ENCODE data around the gene COL18A1. TPM values are rescaled to one million over a fixed set of nuclear protein-coding genes. Genes with fewer than 3 reads are reported as not detected.

COL18A1 gene
- total and polyA plus RNA-seq, 9 of the 15 experiments (the other 6 are each of a cell fraction or from before 2014, with no cell fraction given) = 0.14 to 16.4 (median 2.0) TPM

- in situ Hi-C loops (cut with MboI) (no loop called here), intact Hi-C loops (cut with micrococcal nuclease) (no loop called here)
Measured at GRCh38 chr21:45397381-45397780, 7.6 kb upstream of the COL18A1 start.

GRCh38 chr21:45401054-45401518 lies 3.9 kb upstream of the COL18A1 start:
- no peaks in the 10 kb centered on the region for H3K9me1 ChIP-seq (ENCODE audit: control insufficient read depth, insufficient read depth, low read length)
- H3K4me3 ChIP-seq = no peak overlapping the region
- peaks cover 4 to 13% of the 10 kb centered on the region in 2 experiments; a peak in 4 of 5 replicates for H3K27me3 ChIP-seq (ENCODE audit: control insufficient read depth in 2 of 2, insufficient read depth in 2 of 2, low read length in 2 of 2)
- no peak overlapping the region for H3K4me2 ChIP-seq (ENCODE audit: insufficient read depth, low read length)
- H3K4me1 ChIP-seq (replicated peaks in 1 of 2; ENCODE audit: control insufficient read depth in 2 of 2, insufficient read depth in 2 of 2, low read length in 2 of 2) = peaks cover under 1 to 29% of the 10 kb centered on the region in 2 experiments; a peak in 3 of 5 replicates
- no peak overlapping the region for H2AFZ ChIP-seq (ENCODE audit: low read depth, low read length)
- no peaks in the 10 kb centered on the region for H4K20me1 ChIP-seq (replicated peaks; ENCODE audit: control insufficient read depth, insufficient read depth, low read length)
- ChIA-PET POLR2A (interaction anchor here (1.1 to 1.5 kb wide), 3 partner anchors 14 to 24 kb away, joined by 3 to 5 read pairs (median 4); no protein-coding TSS in a partner anchor), CTCF (ENCODE audit: low intra/inter-chr PET ratio) (no interaction called here)
- no peaks in the 10 kb centered on the region for H3K36me3 ChIP-seq (ENCODE audit: control insufficient read depth, insufficient read depth, low read length)
- no peak overlapping the region for H3K9ac ChIP-seq (ENCODE audit: insufficient read depth in 1 of 2, low read depth in 2 of 2, low read length in 2 of 2)
- ATAC-seq (no peak), FAIRE-seq (peak; percentile 73), DNase-seq (ENCODE audit: extremely low read depth in 1 of 4, low spot score in 3 of 4) (peak in 1 of 4 experiments; percentile 42)
- in situ Hi-C loops (cut with MboI) = no loop called here
- intact Hi-C loops (cut with micrococcal nuclease) = no loop called here
- peaks cover 2% of the 10 kb centered on the region; the same call in 1 of the 3 replicates for H3K79me2 ChIP-seq (ENCODE audit: control insufficient read depth, insufficient read depth, low read length)
- BruUV-seq (replicated peaks) = no TSS peak
- 3% methylated on average over 6 of the region's 7 CpGs for WGBS (ENCODE audit: insufficient coverage, low coverage, missing lambda C conversion rate)
- no peak overlapping the region for H3K27ac ChIP-seq (ENCODE audit: extremely low read depth, low read depth, low read length)
- H3K9me3 ChIP-seq (replicated peaks; ENCODE audit: control insufficient read depth, insufficient read depth, low read depth, low read length) = peaks cover 14% of the 10 kb centered on the region; the same call in 1 of the 2 replicates
- TF ChIP-seq CBX2 (IDR thresholded peaks at IDR 0.05; ENCODE audit: insufficient read depth, low read length, poor library complexity, severe bottlenecking) (no peak), NR3C1 (CRISPR knock-in tag; IDR thresholded peaks at IDR 0.05) (no peak), CXXC5 (CRISPR knock-in tag; IDR thresholded peaks at IDR 0.05) (peak; percentile 23; the same call in 1 of the 2 replicates), ZNF75A (CRISPR knock-in tag; IDR thresholded peaks at IDR 0.05) (no peak), SMARCA4 (IDR thresholded peaks at IDR 0.05) (no peak), HBP1 (CRISPR knock-in tag; IDR thresholded peaks at IDR 0.05) (no peak), HDAC3 (IDR thresholded peaks at IDR 0.05; ENCODE audit: borderline replicate concordance, partially characterized antibody) (no peak), ATF1 (CRISPR knock-in tag; IDR thresholded peaks at IDR 0.05) (no peak), ATF1 (tag; IDR thresholded peaks at IDR 0.05) (no peak), SMARCC2 (IDR thresholded peaks at IDR 0.05; ENCODE audit: low read depth) (no peak), TAF9B (IDR thresholded peaks at IDR 0.05; ENCODE audit: partially characterized antibody) (no peak)
- TF ChIP-seq, protein P1, sequence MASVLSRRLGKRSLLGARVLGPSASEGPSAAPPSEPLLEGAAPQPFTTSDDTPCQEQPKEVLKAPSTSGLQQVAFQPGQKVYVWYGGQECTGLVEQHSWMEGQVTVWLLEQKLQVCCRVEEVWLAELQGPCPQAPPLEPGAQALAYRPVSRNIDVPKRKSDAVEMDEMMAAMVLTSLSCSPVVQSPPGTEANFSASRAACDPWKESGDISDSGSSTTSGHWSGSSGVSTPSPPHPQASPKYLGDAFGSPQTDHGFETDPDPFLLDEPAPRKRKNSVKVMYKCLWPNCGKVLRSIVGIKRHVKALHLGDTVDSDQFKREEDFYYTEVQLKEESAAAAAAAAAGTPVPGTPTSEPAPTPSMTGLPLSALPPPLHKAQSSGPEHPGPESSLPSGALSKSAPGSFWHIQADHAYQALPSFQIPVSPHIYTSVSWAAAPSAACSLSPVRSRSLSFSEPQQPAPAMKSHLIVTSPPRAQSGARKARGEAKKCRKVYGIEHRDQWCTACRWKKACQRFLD (CRISPR knock-in tag; IDR thresholded peaks at IDR 0.05) = no peak

More at GRCh38 chr21:45397381-45397780, 7.6 kb upstream of the COL18A1 start:
- Histone ChIP-seq H3K4me2 (ENCODE audit: insufficient read depth, low read length) (no peak overlapping the region), H3K4me3 (no peak overlapping the region), H3K27ac (ENCODE audit: extremely low read depth, low read depth, low read length) (no peak overlapping the region), H3K79me2 (ENCODE audit: control insufficient read depth, insufficient read depth, low read length) (no peaks in the 10 kb centered on the region), H3K9me1 (ENCODE audit: control insufficient read depth, insufficient read depth, low read length) (no peaks in the 10 kb centered on the region), H3K9me3 (replicated peaks; ENCODE audit: control insufficient read depth, insufficient read depth, low read depth, low read length) (peaks cover 14% of the 10 kb centered on the region; the same call in 1 of the 2 replicates), H3K9ac (ENCODE audit: insufficient read depth in 1 of 2, low read depth in 2 of 2, low read length in 2 of 2) (no peak overlapping the region), H3K27me3 (ENCODE audit: control insufficient read depth in 2 of 2, insufficient read depth in 2 of 2, low read length in 2 of 2) (peaks cover 29 to 41% of the 10 kb centered on the region in 2 experiments), H2AFZ (ENCODE audit: low read depth, low read length) (no peak overlapping the region), H4K20me1 (replicated peaks; ENCODE audit: control insufficient read depth, insufficient read depth, low read length) (no peaks in the 10 kb centered on the region; the same call in 1 of the 2 replicates), H3K4me1 (replicated peaks in 1 of 2; ENCODE audit: control insufficient read depth in 2 of 2, insufficient read depth in 2 of 2, low read length in 2 of 2) (peaks cover 3 to 10% of the 10 kb centered on the region in 2 experiments; a peak in 2 of 5 replicates), H3K36me3 (ENCODE audit: control insufficient read depth, insufficient read depth, low read length) (no peaks in the 10 kb centered on the region)
- FAIRE-seq (no peak), DNase-seq (ENCODE audit: extremely low read depth in 1 of 4, low spot score in 3 of 4) (no peak), ATAC-seq (no peak)
- 0% methylated on average over 2 of the region's 2 CpGs for WGBS (ENCODE audit: insufficient coverage, low coverage, missing lambda C conversion rate)
- BruUV-seq (replicated peaks) = no TSS peak
- TF ChIP-seq NFE2L1 (tag; IDR thresholded peaks at IDR 0.05; ENCODE audit: borderline replicate concordance, low read depth) = no peak
- TF ChIP-seq ETV1 (tag; conservative IDR thresholded peaks at IDR 0.05; ENCODE audit: low read depth) = no peak
- peak; percentile 73 for TF ChIP-seq CBX8 (IDR thresholded peaks at IDR 0.05; ENCODE audit: borderline replicate concordance, extremely low read depth, low read depth, low read length, poor library complexity, severe bottlenecking)
- no peak for TF ChIP-seq SMAD3 (CRISPR knock-in tag; conservative IDR thresholded peaks at IDR 0.05)
- TF ChIP-seq ZFP36 (IDR thresholded peaks at IDR 0.05; ENCODE audit: low read depth, low read length, partially characterized antibody) = peak; percentile 17
- no peak for TF ChIP-seq SMARCA4 (IDR thresholded peaks at IDR 0.05)
- ChIA-PET CTCF (ENCODE audit: low intra/inter-chr PET ratio) (no interaction called here), POLR2A (interaction anchor here (1.3 kb wide), 1 partner anchor 10 kb away, joined by 4 read pairs; no protein-coding TSS in a partner anchor)
